Muscle of arm (tissue), 12 donors: ENCODE measurements around the gene KCNJ6. TPM values are rescaled to one million over a fixed set of nuclear protein-coding genes. Genes with fewer than 3 reads are reported as not detected.
"Not testable (repeated sequence)": the region's sequence is repeated elsewhere in the genome, so short reads cannot be mapped to it uniquely, and the experiment has no call there.

ENCODE experiments used
- DNase-seq: peaks from one replicate; pipeline ENCODE4 v3.0.0-alpha.2; 2013
- polyA plus RNA-seq, 12 donors: library from polyadenylated mRNA; unstranded; fragments of 120-200 nt; gene quantifications; one replicate each; pipeline ENCODE4 v1.2.1, GENCODE V29; 2013; ENCODE audit not compliant: insufficient read length in 12 of 12

KCNJ6 gene
- polyA plus RNA-seq, 12 donors, result 0.62 to 2.1 (median 1.1) TPM; not detected in 1

- no peak for DNase-seq
Measured at GRCh38 chr21:37606549-37606948, 309.7 kb downstream of the KCNJ6 start.

DNA sequence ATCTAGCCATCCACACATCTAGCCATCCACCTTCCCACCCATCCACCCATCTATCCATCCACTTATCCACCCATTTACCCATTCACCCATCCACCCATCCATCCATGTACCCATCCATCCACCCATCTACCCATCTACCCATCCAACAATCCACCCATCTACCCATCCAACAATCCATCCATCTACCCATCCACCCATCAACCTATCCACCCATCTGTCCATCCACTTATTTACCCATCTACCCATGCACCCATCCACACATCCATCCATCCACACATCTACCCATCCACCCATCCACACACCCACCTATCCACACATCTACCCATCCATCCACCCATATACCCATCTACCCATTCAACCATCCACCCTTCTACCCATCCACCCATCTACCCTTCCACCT is 311.3 kb downstream of the KCNJ6 start:
- no peak for DNase-seq

GRCh38 chr21:37603129-37603528 is 313.1 kb downstream of the KCNJ6 start:
- DNase-seq, result no peak

DNA sequence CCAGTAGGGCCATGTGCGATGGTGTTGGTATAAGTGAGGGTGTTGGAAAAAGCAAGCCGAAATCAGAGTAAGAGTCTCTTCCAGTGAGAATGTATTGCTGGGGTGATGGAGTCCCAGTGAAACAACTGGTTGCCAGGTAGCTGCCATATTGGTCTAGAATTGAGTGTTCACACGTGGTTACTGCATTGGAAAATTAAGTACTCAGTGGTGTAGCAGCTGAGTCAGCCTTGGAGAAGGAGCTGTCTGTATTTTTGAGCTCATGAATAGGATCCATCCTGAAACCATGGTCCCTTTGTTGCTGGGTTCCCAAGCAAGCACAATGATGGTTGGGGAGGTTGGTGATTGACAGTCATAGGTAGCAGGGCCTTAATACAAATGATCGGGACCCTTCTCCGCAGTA is 314.3 kb downstream of the KCNJ6 start:
- DNase-seq, result no peak

GRCh38 chr21:37601027-37601426 is 315.2 kb downstream of the KCNJ6 start:
- DNase-seq, result no peak

- no peak for DNase-seq
Measured at GRCh38 chr21:37595944-37596343, 320.3 kb downstream of the KCNJ6 start.

GRCh38 chr21:37594472-37594951 is 321.7 kb downstream of the KCNJ6 start:
- no peak for DNase-seq

- DNase-seq, result no peak
Measured at GRCh38 chr21:37593740-37594471, 322.4 kb downstream of the KCNJ6 start.

GRCh38 chr21:37593015-37593414 is 323.2 kb downstream of the KCNJ6 start:
- DNase-seq, result no peak

DNA sequence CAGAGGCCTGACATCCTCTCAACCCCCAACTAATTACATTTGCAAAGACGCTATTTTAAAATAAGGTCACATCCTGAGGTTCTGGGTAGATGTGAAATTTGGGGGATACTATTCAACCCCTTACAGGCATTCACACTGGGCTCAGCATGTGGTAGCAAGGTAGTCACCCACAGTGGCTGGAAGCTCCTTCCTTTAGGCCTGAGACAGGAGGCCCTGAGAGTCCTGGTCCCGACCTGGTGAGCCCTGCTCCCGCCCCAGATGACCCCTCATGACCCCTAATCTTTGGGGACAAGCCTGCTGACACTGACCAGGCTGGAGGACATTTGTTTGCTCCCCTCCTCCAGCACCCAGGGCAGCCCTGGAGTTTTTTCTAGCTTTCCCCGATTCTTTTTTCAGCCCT is 323.8 kb downstream of the KCNJ6 start:
- no peak for DNase-seq

GRCh38 chr21:37591994-37592393 is 324.3 kb downstream of the KCNJ6 start:
- DNase-seq, result not testable (repeated sequence)

DNA sequence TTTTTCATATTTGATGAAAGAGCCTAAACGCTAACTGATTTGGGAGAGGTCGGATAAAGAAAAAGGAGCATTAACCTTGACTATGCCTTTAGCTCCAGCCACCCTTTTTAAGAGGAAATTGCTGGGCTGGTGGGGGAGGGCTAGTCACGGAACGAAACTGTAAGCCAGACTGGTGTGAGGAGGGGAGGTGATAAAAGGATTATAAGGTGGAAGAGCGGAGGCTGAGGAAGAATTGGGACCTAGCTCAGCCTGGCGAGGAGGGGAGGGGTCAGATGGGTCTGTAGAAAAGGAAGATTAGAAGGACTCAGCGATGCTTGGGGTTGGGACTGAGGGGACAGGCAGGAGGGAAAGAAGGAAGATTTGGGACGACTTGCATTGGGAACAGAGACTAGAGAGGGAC is 325.4 kb downstream of the KCNJ6 start:
- DNase-seq, result not testable (repeated sequence)

GRCh38 chr21:37588644-37589043 is 327.6 kb downstream of the KCNJ6 start:
- not testable (repeated sequence) for DNase-seq

- no peak for DNase-seq
Measured at GRCh38 chr21:37587635-37588177, 328.6 kb downstream of the KCNJ6 start.

GRCh38 chr21:37587203-37587602 is 329.1 kb downstream of the KCNJ6 start:
- DNase-seq, result no peak

GRCh38 chr21:37582590-37582989 is 333.7 kb downstream of the KCNJ6 start:
- DNase-seq, result peak; percentile 43

GRCh38 chr21:37580666-37581065 is 335.6 kb downstream of the KCNJ6 start:
- DNase-seq, result no peak

GRCh38 chr21:37579356-37579755 is 336.9 kb downstream of the KCNJ6 start:
- no peak for DNase-seq

- DNase-seq, result no peak
Measured at GRCh38 chr21:37578471-37579126, 337.7 kb downstream of the KCNJ6 start.

DNA sequence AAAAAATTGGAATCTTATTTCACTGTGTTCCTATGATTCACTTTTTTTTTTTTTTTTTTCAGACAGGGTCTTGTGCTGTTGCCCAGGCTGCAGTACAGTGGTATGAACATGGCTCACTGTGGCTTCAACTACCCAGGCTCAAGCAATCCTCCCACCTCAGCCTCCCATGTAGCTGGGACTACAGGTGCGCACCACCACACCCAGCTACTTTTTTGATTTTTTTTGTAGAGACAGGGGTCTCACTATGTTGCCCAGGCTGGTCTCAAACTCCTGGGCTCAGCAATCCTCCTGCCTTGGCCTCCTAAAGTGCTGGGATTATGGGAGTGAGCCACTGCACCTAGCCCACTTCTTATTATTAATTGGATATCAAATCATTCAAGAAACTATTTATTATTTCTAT is 339.3 kb downstream of the KCNJ6 start:
- DNase-seq, result not testable (repeated sequence)

DNA sequence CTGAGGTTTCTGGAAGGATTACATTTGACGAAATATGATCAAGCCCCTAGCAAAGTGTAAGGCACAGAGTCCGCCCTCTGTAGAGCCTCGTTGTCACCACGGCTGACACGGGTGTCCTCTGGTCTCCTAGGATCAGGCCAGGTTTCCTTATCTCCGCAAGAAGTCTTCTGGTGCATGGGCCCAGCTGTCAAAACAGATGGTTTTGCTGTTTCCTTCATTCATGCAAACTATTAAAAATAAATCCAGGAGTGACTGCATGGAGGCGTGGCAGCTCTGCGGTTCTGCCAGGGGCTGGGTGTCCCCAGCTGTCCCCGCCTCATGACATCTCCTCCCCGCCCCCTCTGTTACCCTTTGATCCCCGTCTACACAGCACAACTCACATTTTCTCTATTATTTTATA is 340.7 kb downstream of the KCNJ6 start:
- no peak for DNase-seq

DNA sequence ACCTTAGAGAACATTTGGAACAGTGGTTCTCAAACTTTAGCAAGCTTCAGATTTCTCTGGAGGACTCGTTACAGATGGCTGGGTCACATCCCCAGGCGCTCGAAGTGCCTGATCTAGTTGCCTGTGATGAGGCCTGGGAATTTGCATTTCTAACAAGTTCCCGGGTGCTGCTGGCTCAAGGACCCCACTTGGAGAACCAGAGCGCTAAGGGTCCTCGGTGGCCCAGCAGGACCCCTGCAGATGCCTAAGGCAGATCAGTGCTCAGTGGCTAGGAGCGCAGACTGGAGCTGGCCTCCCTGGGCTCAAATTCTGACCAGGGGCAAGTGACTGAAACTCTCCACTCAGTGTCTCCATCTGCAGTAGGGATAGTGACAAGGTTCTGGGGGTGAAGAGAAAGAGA is 341.5 kb downstream of the KCNJ6 start:
- DNase-seq, result no peak

DNA sequence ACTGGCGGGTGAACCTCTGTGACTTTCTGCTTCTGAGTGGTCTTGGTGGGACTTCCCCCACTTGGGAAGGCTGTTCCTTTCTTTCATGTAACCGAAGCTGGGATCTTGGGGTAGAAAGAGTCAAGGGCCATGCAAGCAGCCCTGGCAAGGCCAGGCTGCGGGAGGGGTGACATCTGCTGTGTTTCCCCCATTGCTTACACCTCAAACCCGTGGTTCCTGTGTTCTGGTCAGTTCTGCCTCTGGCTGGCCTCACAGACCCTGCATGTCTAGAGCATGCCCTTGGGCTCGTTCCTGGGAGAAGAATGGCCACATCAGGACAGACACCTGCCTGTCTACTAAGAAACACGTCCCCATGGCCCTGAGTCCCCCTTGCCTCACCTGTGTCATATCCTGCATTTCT is 341.9 kb downstream of the KCNJ6 start:
- DNase-seq, result no peak
